K562 (cell line): Measurements from ENCODE around the gene MYH11. TPM values are rescaled to one million over a fixed set of nuclear protein-coding genes. Genes with fewer than 3 reads are reported as not detected.

Source experiments
- ARID1B ChIP-seq: fragments of 450-650 bp; IDR thresholded peaks from 2 replicates; pipeline ENCODE4 v1.6.1; 2016; ENCODE audit warnings: antibody characterized with exemption, mild to moderate bottlenecking, inconsistent platforms
- NCOA2 ChIP-seq, 2 experiments: fragments of 450-650 bp; IDR thresholded peaks; 2 replicates each; pipeline ENCODE4 v1.6.1; 2018; ENCODE audit warnings: mild to moderate bottlenecking in 2 of 2, moderate library complexity in 1 of 2; ENCODE audit not compliant: partially characterized antibody in 2 of 2
- RERE ChIP-seq: sonication (generic); formaldehyde crosslinking; IDR thresholded peaks from 2 replicates; pipeline ENCODE4 v1.8.0; 2023; ENCODE audit warnings: missing genetic modification reagents, mild to moderate bottlenecking, borderline replicate concordance
- REST ChIP-seq, 2 experiments: fragments of 450-650 bp; formaldehyde crosslinking in 1 of 2; IDR thresholded peaks; 2 replicates each; pipeline versions ENCODE4 v1.4.0 to v1.6.1; 2014 to 2020; ENCODE audit warnings: mild to moderate bottlenecking in 2 of 2, borderline replicate concordance in 1 of 2, low read depth in 1 of 2
- SMAD4 ChIP-seq: fragments of 250-450 bp; sonication (Bioruptor Pico); conservative IDR thresholded peaks from 2 replicates; pipeline ENCODE4 v1.8.0; 2021; ENCODE audit warnings: inconsistent platforms, mild to moderate bottlenecking, moderate library complexity
- SMARCC2 ChIP-seq: fragments of 450-650 bp; IDR thresholded peaks from 2 replicates; pipeline ENCODE4 v1.6.1; 2017; ENCODE audit warnings: antibody characterized with exemption, moderate library complexity, mild to moderate bottlenecking, low read depth
- TEAD4 ChIP-seq, 2 experiments: sonication (generic) in 1 of 2; formaldehyde crosslinking in 1 of 2; IDR thresholded peaks; 2 replicates each; pipeline versions ENCODE4 v1.6.1 to v1.8.0; 2012 to 2022; ENCODE audit warnings: borderline replicate concordance in 1 of 2, inconsistent platforms in 1 of 2, low read length in 1 of 2, mild to moderate bottlenecking in 1 of 2, missing genetic modification reagents in 1 of 2
- ZBTB33 ChIP-seq: sonication (generic); formaldehyde crosslinking; IDR thresholded peaks from 2 replicates; pipeline ENCODE4 v1.8.1; 2023; ENCODE audit warnings: mild to moderate bottlenecking, missing genetic modification reagents
- ZNF282 ChIP-seq: sonication (generic); formaldehyde crosslinking; IDR thresholded peaks from 2 replicates; pipeline ENCODE4 v1.8.1; 2023; ENCODE audit warnings: missing genetic modification reagents
- ZNF324 ChIP-seq: fragments of 250-450 bp; sonication (Bioruptor Pico); IDR thresholded peaks from 2 replicates; pipeline ENCODE4 v1.4.0; 2020; ENCODE audit warnings: mild to moderate bottlenecking
- ZNF551 ChIP-seq: fragments of 250-450 bp; sonication (Bioruptor Pico); IDR thresholded peaks from 2 replicates; pipeline ENCODE4 v1.5.0; 2021; ENCODE audit warnings: mild to moderate bottlenecking, moderate library complexity
- polyA plus RNA-seq, 8 experiments: library from polyadenylated mRNA; depleted of rRNA in 4 of 8; stranded (reverse) in 5 of 8; unstranded in 3 of 8; fragments of >200 nt; fragmentation: Nextera tagmentation in 2 of 8; fragmentation: Illumina TruSeq in 1 of 8; extraction: Ambion mirVana in 2 of 8; extraction: Trizol in 1 of 8; gene quantifications; 2 replicates each; pipeline versions ENCODE4 v1.2.1 to v1.2.3, GENCODE V29; 2011 to 2014; ENCODE audit warnings: inconsistent platforms in 1 of 8, missing spikeins in 1 of 8
- total RNA-seq, 7 experiments: library from RNA; depleted of rRNA in 6 of 7; stranded (reverse); fragments of >200 nt in 6 of 7; fragmentation: Illumina TruSeq in 2 of 7; extraction: Trizol in 2 of 7; gene quantifications; 2 replicates each; pipeline versions ENCODE4 v1.2.1 to v1.2.3, GENCODE V29; 2011 to 2021; ENCODE audit warnings: low replicate concordance in 1 of 7

The MYH11 gene
- total and polyA plus RNA-seq, 9 of the 15 experiments (the other 6 are each of a cell fraction or from before 2014, with no cell fraction given): 0.05 to 0.47 (median 0.08) TPM; not detected in 5

GRCh38 chr16:15682105-15682570, 174.7 kb downstream of the MYH11 start (continued):
- TF ChIP-seq REST (IDR thresholded peaks at IDR 0.05; ENCODE audit: borderline replicate concordance): peak; percentile 39
- TF ChIP-seq REST (CRISPR knock-in tag; IDR thresholded peaks at IDR 0.05; ENCODE audit: low read depth): no peak
- TF ChIP-seq ZNF551 (CRISPR knock-in tag): no peak
- no peak for TF ChIP-seq ZNF282 (CRISPR knock-in tag)
- TF ChIP-seq ARID1B: peak; percentile 26; the same call in 1 of the 2 replicates
- TF ChIP-seq RERE (CRISPR knock-in tag): no peak
- TF ChIP-seq TEAD4 (IDR thresholded peaks at IDR 0.05; ENCODE audit: low read length): no peak
- TF ChIP-seq TEAD4 (CRISPR knock-in tag; IDR thresholded peaks at IDR 0.05; ENCODE audit: borderline replicate concordance): no peak
- peak; percentile 61; the same call in 1 of the 2 replicates for TF ChIP-seq SMARCC2
- TF ChIP-seq ZBTB33 (CRISPR knock-in tag): no peak
- no peak for TF ChIP-seq NCOA2 (IDR thresholded peaks at IDR 0.05; ENCODE audit: partially characterized antibody in 2 of 2)
- peak; percentile 42; the same call in 1 of the 2 replicates for TF ChIP-seq SMAD4 (CRISPR knock-in tag)
- no peak for TF ChIP-seq ZNF324 (CRISPR knock-in tag)
